ENCODE results near the gene SORCS2.

DNA sequence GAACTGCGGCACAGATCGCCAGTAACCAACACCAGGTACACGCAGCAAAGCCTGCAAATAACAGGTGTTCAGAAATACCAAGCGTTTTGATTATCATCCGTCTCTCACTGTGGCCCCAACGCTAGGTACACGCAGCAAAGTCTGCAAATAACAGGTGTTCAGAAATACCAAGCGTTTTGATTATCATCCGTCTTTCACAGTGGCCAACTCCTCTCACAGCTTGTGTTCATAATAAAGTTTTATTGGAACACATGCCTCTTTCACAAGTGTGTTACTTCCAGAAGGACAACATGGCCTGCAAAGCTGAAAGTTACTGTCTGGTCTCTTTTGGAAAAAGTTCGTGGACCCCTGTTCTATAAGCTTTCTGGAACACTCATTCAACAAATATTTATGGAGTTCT, 594.2 kb downstream of the SORCS2 start:
- TF ChIP-seq YY1 (IDR thresholded peaks at IDR 0.05; ENCODE audit: insufficient read depth, insufficient read length) (no peak), ZNF274 (IDR thresholded peaks at IDR 0.05; ENCODE audit: low read depth, low read length) (no peak)
